BLaER1 treated with 17β-estradiol and CSF1 and Interleukin-3, amounts not matched to agents 10 nM and 100 nM (cell line): ENCODE measurements around the gene HOXC4.
"Not testable (repeated sequence)": the region's sequence is repeated elsewhere in the genome, so short reads cannot be mapped to it uniquely, and the experiment has no call there.

Experiments used
- H3K27ac ChIP-seq, 11 experiments: shearing (Covaris generic); formaldehyde crosslinking; 2 replicates each; pipeline ENCODE4 v1.8.1; 2022
- H3K27me3 ChIP-seq, 11 experiments: shearing (Covaris generic); formaldehyde crosslinking; 2 replicates each; pipeline ENCODE4 v1.8.1; 2022
- H3K36me3 ChIP-seq, 11 experiments: shearing (Covaris generic); formaldehyde crosslinking; 2 replicates each; pipeline ENCODE4 v1.8.1; 2022
- H3K4me1 ChIP-seq, 10 experiments: shearing (Covaris generic); formaldehyde crosslinking; 2 replicates each; pipeline ENCODE4 v1.8.1; 2022
- H3K4me2 ChIP-seq, 11 experiments: shearing (Covaris generic); formaldehyde crosslinking; 2 replicates each; pipeline ENCODE4 v1.8.1; 2022
- H3K4me3 ChIP-seq, 10 experiments: shearing (Covaris generic); formaldehyde crosslinking; 2 replicates each; pipeline ENCODE4 v1.8.1; 2022
- H3K9ac ChIP-seq, 11 experiments: shearing (Covaris generic); formaldehyde crosslinking; 2 replicates each; pipeline ENCODE4 v1.8.1; 2022
- H3K9me3 ChIP-seq, 11 experiments: shearing (Covaris generic); formaldehyde crosslinking; replicated peaks in 1 of 11; 2 replicates each; pipeline ENCODE4 v1.8.1; 2022
- H4K20me1 ChIP-seq, 11 experiments: shearing (Covaris generic); formaldehyde crosslinking; 2 replicates each; pipeline ENCODE4 v1.8.1; 2022
- Cebpa-rat ChIP-seq, 11 experiments: shearing (Covaris generic); IDR thresholded peaks; 2 replicates each; pipeline ENCODE4 v1.8.1; 2022

Gene HOXC4

GRCh38 chr12:54060975-54061778, 7.5 kb downstream of the HOXC4 start:
- H3K27me3 ChIP-seq = peaks cover 91 to 100% (median 99%) of the 10 kb centered on the region in 11 experiments
- no peak overlapping the region for H3K9ac ChIP-seq
- H4K20me1 ChIP-seq = peaks cover 0 to 53% (median 24%) of the 10 kb centered on the region in 11 experiments; a peak in 12 of 22 replicates
- H3K9me3 ChIP-seq = no peaks in the 10 kb centered on the region
- TF ChIP-seq Cebpa-rat (IDR thresholded peaks at IDR 0.05) = no peak
- H3K27ac ChIP-seq = no peak overlapping the region
- no peak overlapping the region for H3K4me2 ChIP-seq
- H3K4me1 ChIP-seq = no peaks in the 10 kb centered on the region
- no peaks in the 10 kb centered on the region for H3K36me3 ChIP-seq
- no peak overlapping the region for H3K4me3 ChIP-seq

GRCh38 chr12:54065677-54066076, 12.0 kb downstream of the HOXC4 start:
- Histone ChIP-seq H3K36me3 (no peaks in the 10 kb centered on the region), H3K9ac (no peak overlapping the region), H3K27me3 (peaks cover 46 to 85% (median 71%) of the 10 kb centered on the region in 11 experiments), H4K20me1 (peaks cover 0 to 10% (median 0%) of the 10 kb centered on the region in 11 experiments; a peak in 5 of 22 replicates), H3K4me1 (no peaks in the 10 kb centered on the region), H3K27ac (no peak overlapping the region), H3K9me3 (no peaks in the 10 kb centered on the region), H3K4me3 (no peak overlapping the region), H3K4me2 (no peak overlapping the region)
- no peak for TF ChIP-seq Cebpa-rat (IDR thresholded peaks at IDR 0.05)

- Histone ChIP-seq H3K27me3 (peaks cover 39 to 85% (median 71%) of the 10 kb centered on the region in 11 experiments), H3K36me3 (no peaks in the 10 kb centered on the region), H3K4me2 (no peak overlapping the region), H3K9me3 (no peaks in the 10 kb centered on the region), H3K27ac (no peak overlapping the region), H4K20me1 (peaks cover 0 to 3% (median 0%) of the 10 kb centered on the region in 11 experiments; a peak in 5 of 22 replicates), H3K4me3 (no peak overlapping the region), H3K4me1 (no peaks in the 10 kb centered on the region), H3K9ac (no peak overlapping the region)
- TF ChIP-seq Cebpa-rat (IDR thresholded peaks at IDR 0.05) = no peak
Observed at GRCh38 chr12:54066408-54066807, 12.8 kb downstream of the HOXC4 start.

GRCh38 chr12:54068418-54069070, 14.9 kb downstream of the HOXC4 start:
- Histone ChIP-seq H4K20me1 (no peaks in the 10 kb centered on the region; a peak in 3 of 22 replicates), H3K4me2 (no peak overlapping the region), H3K27ac (no peak overlapping the region), H3K9ac (no peak overlapping the region), H3K4me1 (no peaks in the 10 kb centered on the region), H3K36me3 (no peaks in the 10 kb centered on the region), H3K27me3 (peaks cover 17 to 84% (median 66%) of the 10 kb centered on the region in 11 experiments), H3K4me3 (no peak overlapping the region), H3K9me3 (no peaks in the 10 kb centered on the region)
- TF ChIP-seq Cebpa-rat (IDR thresholded peaks at IDR 0.05) = no peak

GRCh38 chr12:54071942-54072341, 18.3 kb downstream of the HOXC4 start:
- H3K27me3 ChIP-seq = peaks cover 17 to 81% (median 68%) of the 10 kb centered on the region in 11 experiments
- H3K4me3 ChIP-seq = no peak overlapping the region

GRCh38 chr12:54074308-54074707, 20.7 kb downstream of the HOXC4 start:
- TF ChIP-seq Cebpa-rat (IDR thresholded peaks at IDR 0.05) = no peak
- H3K4me2 ChIP-seq = no peak overlapping the region
- H3K27ac ChIP-seq = no peak overlapping the region
- no peaks in the 10 kb centered on the region for H3K4me1 ChIP-seq
- H3K27me3 ChIP-seq = peaks cover 31 to 87% (median 81%) of the 10 kb centered on the region in 11 experiments
- H3K9ac ChIP-seq = no peak overlapping the region
- H3K36me3 ChIP-seq = no peaks in the 10 kb centered on the region
- no peaks in the 10 kb centered on the region; a peak in 3 of 22 replicates for H4K20me1 ChIP-seq
- H3K9me3 ChIP-seq = no peaks in the 10 kb centered on the region
- H3K4me3 ChIP-seq = no peak overlapping the region

More at GRCh38 chr12:54071942-54072341, 18.3 kb downstream of the HOXC4 start:
- no peak for TF ChIP-seq Cebpa-rat (IDR thresholded peaks at IDR 0.05)
- Histone ChIP-seq H3K4me2 (no peak overlapping the region), H3K36me3 (no peaks in the 10 kb centered on the region), H3K9me3 (no peaks in the 10 kb centered on the region), H3K27ac (no peak overlapping the region), H4K20me1 (no peaks in the 10 kb centered on the region; a peak in 2 of 22 replicates), H3K4me1 (no peaks in the 10 kb centered on the region), H3K9ac (no peak overlapping the region)

GRCh38 chr12:54075409-54075808, 21.8 kb downstream of the HOXC4 start:
- Histone ChIP-seq H3K9ac (no peak overlapping the region), H3K4me3 (no peak overlapping the region), H3K4me2 (no peak overlapping the region), H3K27ac (no peak overlapping the region), H3K4me1 (no peaks in the 10 kb centered on the region), H3K36me3 (no peaks in the 10 kb centered on the region), H3K9me3 (no peaks in the 10 kb centered on the region), H4K20me1 (peaks cover 0 to 4% (median 0%) of the 10 kb centered on the region in 11 experiments; a peak in 5 of 22 replicates), H3K27me3 (peaks cover 42 to 90% (median 85%) of the 10 kb centered on the region in 11 experiments)
- TF ChIP-seq Cebpa-rat (IDR thresholded peaks at IDR 0.05) = no peak

GRCh38 chr12:54075974-54076373, 22.3 kb downstream of the HOXC4 start:
- TF ChIP-seq Cebpa-rat (IDR thresholded peaks at IDR 0.05) = no peak
- H4K20me1 ChIP-seq = peaks cover 0 to 5% (median 0%) of the 10 kb centered on the region in 11 experiments; a peak in 5 of 22 replicates
- no peak overlapping the region for H3K4me2 ChIP-seq
- H3K4me1 ChIP-seq = no peaks in the 10 kb centered on the region
- no peaks in the 10 kb centered on the region for H3K9me3 ChIP-seq
- no peak overlapping the region for H3K27ac ChIP-seq
- no peaks in the 10 kb centered on the region for H3K36me3 ChIP-seq
- peaks cover 47 to 90% (median 85%) of the 10 kb centered on the region in 11 experiments for H3K27me3 ChIP-seq
- no peak overlapping the region for H3K4me3 ChIP-seq
- H3K9ac ChIP-seq = no peak overlapping the region

- not testable (repeated sequence) for H3K27ac ChIP-seq, H4K20me1 ChIP-seq, H3K9me3 ChIP-seq, H3K4me2 ChIP-seq, H3K36me3 ChIP-seq, H3K4me3 ChIP-seq, H3K9ac ChIP-seq, H3K4me1 ChIP-seq
- H3K27me3 ChIP-seq = peaks cover 61 to 91% (median 87%) of the 10 kb centered on the region in 11 experiments
Observed at GRCh38 chr12:54077843-54078242, 24.2 kb downstream of the HOXC4 start.

GRCh38 chr12:54079115-54079514, 25.5 kb downstream of the HOXC4 start:
- H4K20me1 ChIP-seq, H3K36me3 ChIP-seq, H3K4me1 ChIP-seq, H3K9me3 ChIP-seq, H3K4me3 ChIP-seq, H3K9ac ChIP-seq, H3K27ac ChIP-seq, H3K4me2 ChIP-seq: not testable (repeated sequence)
- H3K27me3 ChIP-seq = peaks cover 73 to 91% (median 90%) of the 10 kb centered on the region in 11 experiments

GRCh38 chr12:54080008-54080924, 26.6 kb downstream of the HOXC4 start:
- not testable (repeated sequence) for H4K20me1 ChIP-seq, H3K4me2 ChIP-seq, H3K9ac ChIP-seq, H3K36me3 ChIP-seq, H3K9me3 ChIP-seq, H3K27ac ChIP-seq, H3K4me3 ChIP-seq, H3K4me1 ChIP-seq
- H3K27me3 ChIP-seq = peaks cover 83 to 94% (median 93%) of the 10 kb centered on the region in 11 experiments

- H4K20me1 ChIP-seq, H3K27ac ChIP-seq, H3K4me3 ChIP-seq, H3K9me3 ChIP-seq, H3K4me1 ChIP-seq, H3K4me2 ChIP-seq, H3K9ac ChIP-seq, H3K36me3 ChIP-seq: not testable (repeated sequence)
- H3K27me3 ChIP-seq = peaks cover 81 to 94% (median 93%) of the 10 kb centered on the region in 11 experiments
Observed at GRCh38 chr12:54081053-54081514, 27.4 kb downstream of the HOXC4 start.
